ENCODE results near the gene ERBB4.

Gene ERBB4

GRCh38 chr2:211503198-211503597 lies 1035.4 kb downstream of the ERBB4 start:
- no peak for DNase-seq

GRCh38 chr2:211498551-211499205 lies 1039.9 kb downstream of the ERBB4 start:
- no peak for DNase-seq

GRCh38 chr2:211495339-211495738 lies 1043.3 kb downstream of the ERBB4 start:
- DNase-seq, result no peak

- no peak for DNase-seq
Measured at GRCh38 chr2:211494536-211494935, 1044.1 kb downstream of the ERBB4 start.

GRCh38 chr2:211494085-211494484 lies 1044.5 kb downstream of the ERBB4 start:
- no peak for DNase-seq

GRCh38 chr2:211487733-211488132 lies 1050.9 kb downstream of the ERBB4 start:
- no peak for DNase-seq

- no peak for DNase-seq
Measured at GRCh38 chr2:211479536-211480150, 1059.0 kb downstream of the ERBB4 start.

- DNase-seq, result no peak
Measured at GRCh38 chr2:211477537-211478275, 1060.9 kb downstream of the ERBB4 start.

- DNase-seq, result no peak
Measured at GRCh38 chr2:211473116-211473515, 1065.5 kb downstream of the ERBB4 start.

- no peak for DNase-seq
Measured at GRCh38 chr2:211469664-211470059, 1068.9 kb downstream of the ERBB4 start.

- DNase-seq, result no peak
Measured at GRCh38 chr2:211468877-211469663, 1069.5 kb downstream of the ERBB4 start.

- DNase-seq, result no peak
Measured at GRCh38 chr2:211468217-211468616, 1070.4 kb downstream of the ERBB4 start.

- no peak for DNase-seq
Measured at GRCh38 chr2:211463397-211463796, 1075.2 kb downstream of the ERBB4 start.

- no peak for DNase-seq
Measured at GRCh38 chr2:211458974-211459373, 1079.6 kb downstream of the ERBB4 start.

- no peak for DNase-seq
Measured at GRCh38 chr2:211457325-211457724, 1081.3 kb downstream of the ERBB4 start.

GRCh38 chr2:211455216-211455841 lies 1083.3 kb downstream of the ERBB4 start:
- no peak for DNase-seq

- DNase-seq, result no peak
Measured at GRCh38 chr2:211454679-211455078, 1083.9 kb downstream of the ERBB4 start.

GRCh38 chr2:211453311-211453887 lies 1085.2 kb downstream of the ERBB4 start:
- no peak for DNase-seq

- DNase-seq, result no peak
Measured at GRCh38 chr2:211451642-211452041, 1087.0 kb downstream of the ERBB4 start.

- no peak for DNase-seq
Measured at GRCh38 chr2:211449819-211450218, 1088.8 kb downstream of the ERBB4 start.

- DNase-seq, result no peak
Measured at GRCh38 chr2:211447548-211447947, 1091.1 kb downstream of the ERBB4 start.

GRCh38 chr2:211440107-211440506 lies 1098.5 kb downstream of the ERBB4 start:
- no peak for DNase-seq

Measured in stimulated activated naive CD4-positive, alpha-beta T cell treated with Interleukin-2 at 50 U/mL for 16 hours (primary cell).